Colonic mucosa (tissue), 4 donors: ENCODE measurements around the gene H6PD. TPM values are rescaled to one million over a fixed set of nuclear protein-coding genes. Genes with fewer than 3 reads are reported as not detected.

ENCODE experiments used
- DNase-seq: peaks from one replicate; pipeline ENCODE4 v3.0.0-alpha.2; 2020
- H3K27ac ChIP-seq: fragments of 200-600 bp; one replicate; pipeline ENCODE4 v1.8.0; 2021
- H3K27me3 ChIP-seq: fragments of 200-600 bp; one replicate; pipeline ENCODE4 v1.8.0; 2021
- H3K36me3 ChIP-seq: fragments of 200-600 bp; one replicate; pipeline ENCODE4 v1.8.0; 2021
- H3K4me1 ChIP-seq: fragments of 200-600 bp; one replicate; pipeline ENCODE4 v1.8.0; 2021; ENCODE audit warnings: mild to moderate bottlenecking
- H3K4me3 ChIP-seq: fragments of 200-600 bp; one replicate; pipeline ENCODE4 v1.8.0; 2021
- H3K9ac ChIP-seq, 2 donors: one replicate each; pipeline ENCODE4 v1.7.0; 2013; ENCODE audit warnings: control low read depth in 2 of 2, low read depth in 2 of 2, low read length in 2 of 2
- H3K9me3 ChIP-seq: fragments of 200-600 bp; one replicate; pipeline ENCODE4 v1.8.0; 2021
- CTCF ChIP-seq: fragments of 200-600 bp; IDR thresholded peaks from one replicate; pipeline ENCODE4 v1.8.0; 2022; ENCODE audit warnings: antibody characterized with exemption, mild to moderate bottlenecking
- intact Hi-C: fragments of 100-400 bp; cut with DNase I; formaldehyde crosslinking; loops from one replicate; pipeline ENCODE4 v1.14.1; 2022
- total RNA-seq, 2 donors: library from RNA; stranded (reverse); fragmentation: NEBNext Ultra II Directional in 1 of 2; extraction: Animal tissue kit (Norgen Biotek cat#: 25700) in 1 of 2; gene quantifications; one replicate each; pipeline ENCODE4 v1.2.1, GENCODE V29; 2021
- donor health status: healthy.
- donor health status: DM: no; HTN: no; CAD: no.
- donor health status: DM: no; HTN: no; CAD: no.

The H6PD gene
- total RNA-seq, 2 donors from 2014 or later: 20.8 to 24.7 TPM

- H3K27ac ChIP-seq: peak overlapping the region; percentile 63
Measured at GRCh38 chr1:9245230-9245619, 10.7 kb downstream of the H6PD start.

GRCh38 chr1:9245661-9246060 is 11.1 kb downstream of the H6PD start:
- no peaks in the 10 kb centered on the region for H3K9me3 ChIP-seq
- no peak overlapping the region for H3K9ac ChIP-seq
- no peaks in the 10 kb centered on the region for H3K27me3 ChIP-seq
- no peak overlapping the region for H3K4me3 ChIP-seq
- TF ChIP-seq CTCF: no peak
- DNase-seq: no peak
- H3K4me1 ChIP-seq: peaks cover 15% of the 10 kb centered on the region
- H3K27ac ChIP-seq: no peak overlapping the region
- intact Hi-C loops: no loop called here
- H3K36me3 ChIP-seq: no peaks in the 10 kb centered on the region

More at GRCh38 chr1:9245230-9245619, 10.7 kb downstream of the H6PD start:
- DNase-seq: no peak
- Histone ChIP-seq H3K4me1 (peaks cover 15% of the 10 kb centered on the region), H3K36me3 (no peaks in the 10 kb centered on the region), H3K27me3 (no peaks in the 10 kb centered on the region), H3K4me3 (no peak overlapping the region), H3K9me3 (no peaks in the 10 kb centered on the region), H3K9ac (no peak overlapping the region)
- intact Hi-C loops: no loop called here
- no peak for TF ChIP-seq CTCF

GRCh38 chr1:9246215-9246614 is 11.6 kb downstream of the H6PD start:
- H3K36me3 ChIP-seq: no peaks in the 10 kb centered on the region
- no peak overlapping the region for H3K27ac ChIP-seq
- peaks cover 15% of the 10 kb centered on the region for H3K4me1 ChIP-seq
- no peaks in the 10 kb centered on the region for H3K27me3 ChIP-seq
- H3K9me3 ChIP-seq: no peaks in the 10 kb centered on the region
- intact Hi-C loops: no loop called here
- H3K4me3 ChIP-seq: no peak overlapping the region
- no peak for DNase-seq
- no peak for TF ChIP-seq CTCF
- no peak overlapping the region for H3K9ac ChIP-seq

- no peak for TF ChIP-seq CTCF
Measured at GRCh38 chr1:9246841-9247785, 12.5 kb downstream of the H6PD start.

GRCh38 chr1:9247894-9248293 is 13.3 kb downstream of the H6PD start:
- H3K9me3 ChIP-seq: no peaks in the 10 kb centered on the region
- no peak overlapping the region for H3K27ac ChIP-seq
- TF ChIP-seq CTCF: no peak
- no peaks in the 10 kb centered on the region for H3K27me3 ChIP-seq
- H3K36me3 ChIP-seq: no peaks in the 10 kb centered on the region
- peaks cover 15% of the 10 kb centered on the region for H3K4me1 ChIP-seq
- H3K4me3 ChIP-seq: no peak overlapping the region
- no peak overlapping the region for H3K9ac ChIP-seq
- no peak for DNase-seq
- intact Hi-C loops: no loop called here

More at GRCh38 chr1:9246841-9247785, 12.5 kb downstream of the H6PD start:
- DNase-seq: no peak
- H3K9ac ChIP-seq: no peak overlapping the region
- no peaks in the 10 kb centered on the region for H3K27me3 ChIP-seq
- no peak overlapping the region for H3K27ac ChIP-seq
- intact Hi-C loops: no loop called here
- no peaks in the 10 kb centered on the region for H3K9me3 ChIP-seq
- peaks cover 15% of the 10 kb centered on the region for H3K4me1 ChIP-seq
- no peak overlapping the region for H3K4me3 ChIP-seq
- no peaks in the 10 kb centered on the region for H3K36me3 ChIP-seq
